ENCODE data around the gene FARSB. TPM values are rescaled to one million over a fixed set of nuclear protein-coding genes. Genes with fewer than 3 reads are reported as not detected.

FARSB gene
- total and polyA plus RNA-seq, 2 donors (not counting 3 experiments of a cell fraction or from before 2014, with no cell fraction given), result 12.7 to 29.4 TPM

DNA sequence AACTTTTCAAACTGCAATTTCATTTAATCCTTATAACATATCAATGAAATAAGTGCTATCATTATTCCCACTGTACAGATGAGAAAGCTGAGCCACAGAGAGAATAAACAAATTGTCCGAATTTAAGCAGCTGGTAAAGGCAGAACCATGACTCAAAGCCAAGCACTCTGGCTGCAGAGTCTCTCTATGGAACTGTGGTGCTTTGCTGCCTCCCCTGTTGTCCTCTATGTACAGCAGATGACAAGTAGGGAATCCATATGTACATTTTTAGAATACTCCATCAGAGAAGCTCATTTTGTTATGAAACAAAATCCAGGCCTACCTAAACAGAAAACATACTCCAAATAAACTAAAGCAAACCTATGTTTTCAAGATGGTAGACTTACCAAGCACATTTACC, 45.1 kb downstream of the FARSB start:
- POLR2A ChIA-PET, result no interaction called here
- no peaks in the 10 kb centered on the region for H4K20me1 ChIP-seq (replicated peaks; ENCODE audit: control insufficient read depth, extremely low read depth, insufficient read depth, low read length)
- intact Hi-C loops (cut with micrococcal nuclease) (loop anchor here (10.0 kb wide), 1 partner anchor 586 kb away; no protein-coding TSS in a partner anchor), dilution Hi-C loops (cut with MboI; ENCODE audit: extremely low pct_ligation_motif_present, low sequenced_read_pairs) (no loop called here)
- BruUV-seq (replicated peaks), result no TSS peak
- no peak for DNase-seq (ENCODE audit: low read depth, low spot score)
- no peak overlapping the region for H3K4me2 ChIP-seq (ENCODE audit: insufficient read depth, low read length)
- no peak for FAIRE-seq
- no peak overlapping the region for H3K27ac ChIP-seq (ENCODE audit: insufficient read depth, low read depth, low read length)
- no peaks in the 10 kb centered on the region for H3K27me3 ChIP-seq (ENCODE audit: control insufficient read depth in 2 of 2, insufficient read depth in 2 of 2, low read length in 2 of 2)
- H3K9me3 ChIP-seq (replicated peaks; ENCODE audit: control insufficient read depth, insufficient read depth, low read length), result no peaks in the 10 kb centered on the region
- H3K36me3 ChIP-seq (ENCODE audit: control insufficient read depth in 2 of 2, extremely low read depth in 1 of 2, insufficient read depth in 2 of 2, low read length in 2 of 2), result peaks cover 0 to 16% of the 10 kb centered on the region in 2 experiments
- CTCF ChIA-PET, result interaction anchor here (0.9 to 4.6 kb wide), 7 partner anchors 49 to 587 kb away, joined by 3 to 49 read pairs (median 3); a partner anchor contains a TSS
- no peak overlapping the region for H3K4me3 ChIP-seq (replicated peaks in 1 of 3; ENCODE audit: insufficient read depth in 1 of 3, low read depth in 1 of 3, low read length in 3 of 3)
- no peak overlapping the region for H3K9ac ChIP-seq (replicated peaks; ENCODE audit: extremely low read depth, insufficient read depth, low read length)
- peaks cover 4% of the 10 kb centered on the region for H3K79me2 ChIP-seq (ENCODE audit: control insufficient read depth, insufficient read depth, low read length)
- no peaks in the 10 kb centered on the region for H3K4me1 ChIP-seq (ENCODE audit: control insufficient read depth, extremely low read depth, insufficient read depth, low read length)
- H2AFZ ChIP-seq (ENCODE audit: low read depth, low read length), result no peak overlapping the region
- TF ChIP-seq EZH2 (IDR thresholded peaks at IDR 0.05; ENCODE audit: borderline replicate concordance, low read depth, low read length, severe bottlenecking) (no peak), POLR2AphosphoS5 (IDR thresholded peaks at IDR 0.05; ENCODE audit: insufficient read depth, low read depth, low read length) (no peak), MYC (IDR thresholded peaks at IDR 0.05; ENCODE audit: low read depth, low read length) (no peak), GATA2 (IDR thresholded peaks at IDR 0.05; ENCODE audit: insufficient read depth, insufficient read length, low read depth, low read length) (no peak), FOS (IDR thresholded peaks at IDR 0.05; ENCODE audit: borderline replicate concordance, insufficient read depth, low read length) (no peak), JUN (IDR thresholded peaks at IDR 0.05; ENCODE audit: borderline replicate concordance, insufficient read depth, insufficient read length, low read depth) (no peak), POLR2A (IDR thresholded peaks at IDR 0.05; ENCODE audit: low read depth, low read length) (no peak)
- TF ChIP-seq, protein P1, sequence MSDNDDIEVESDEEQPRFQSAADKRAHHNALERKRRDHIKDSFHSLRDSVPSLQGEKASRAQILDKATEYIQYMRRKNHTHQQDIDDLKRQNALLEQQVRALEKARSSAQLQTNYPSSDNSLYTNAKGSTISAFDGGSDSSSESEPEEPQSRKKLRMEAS (IDR thresholded peaks at IDR 0.05; ENCODE audit: insufficient read depth, insufficient read length), result no peak
- TF ChIP-seq, protein P2, sequence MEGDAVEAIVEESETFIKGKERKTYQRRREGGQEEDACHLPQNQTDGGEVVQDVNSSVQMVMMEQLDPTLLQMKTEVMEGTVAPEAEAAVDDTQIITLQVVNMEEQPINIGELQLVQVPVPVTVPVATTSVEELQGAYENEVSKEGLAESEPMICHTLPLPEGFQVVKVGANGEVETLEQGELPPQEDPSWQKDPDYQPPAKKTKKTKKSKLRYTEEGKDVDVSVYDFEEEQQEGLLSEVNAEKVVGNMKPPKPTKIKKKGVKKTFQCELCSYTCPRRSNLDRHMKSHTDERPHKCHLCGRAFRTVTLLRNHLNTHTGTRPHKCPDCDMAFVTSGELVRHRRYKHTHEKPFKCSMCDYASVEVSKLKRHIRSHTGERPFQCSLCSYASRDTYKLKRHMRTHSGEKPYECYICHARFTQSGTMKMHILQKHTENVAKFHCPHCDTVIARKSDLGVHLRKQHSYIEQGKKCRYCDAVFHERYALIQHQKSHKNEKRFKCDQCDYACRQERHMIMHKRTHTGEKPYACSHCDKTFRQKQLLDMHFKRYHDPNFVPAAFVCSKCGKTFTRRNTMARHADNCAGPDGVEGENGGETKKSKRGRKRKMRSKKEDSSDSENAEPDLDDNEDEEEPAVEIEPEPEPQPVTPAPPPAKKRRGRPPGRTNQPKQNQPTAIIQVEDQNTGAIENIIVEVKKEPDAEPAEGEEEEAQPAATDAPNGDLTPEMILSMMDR (IDR thresholded peaks at IDR 0.05; ENCODE audit: extremely low read depth in 1 of 2, insufficient read depth in 1 of 2, low read depth in 1 of 2, low read length in 2 of 2), result no peak
- H3K9me1 ChIP-seq (replicated peaks; ENCODE audit: control insufficient read depth, extremely low read depth, insufficient read depth, low read length), result no peaks in the 10 kb centered on the region

Data from endothelial cell of umbilical vein (primary cell).